Neutrophil (primary cell): ENCODE results near the gene PLEKHN1.

Source experiments
- H3K27ac ChIP-seq: fragments of 200-600 bp; sonication (generic); 2 replicates; pipeline ENCODE4 v1.5.1; 2016; ENCODE audit warnings: mild to moderate bottlenecking, moderate library complexity
- H3K27me3 ChIP-seq: fragments of 200-600 bp; sonication (generic); 2 replicates; pipeline ENCODE4 v1.6.0; 2016; ENCODE audit warnings: mild to moderate bottlenecking
- H3K36me3 ChIP-seq: fragments of 200-600 bp; sonication (generic); 2 replicates; pipeline ENCODE4 v1.5.1; 2017
- H3K4me1 ChIP-seq, 2 experiments: fragments of 200-600 bp in 1 of 2; sonication (generic) in 1 of 2; 1 replicate in 1 of 2; 2 replicates in 1 of 2; pipeline versions ENCODE4 v1.5.1 to v1.6.1; 2013 to 2016; ENCODE audit warnings: low read depth in 1 of 2, low read length in 1 of 2, mild to moderate bottlenecking in 1 of 2, moderate library complexity in 1 of 2; ENCODE audit not compliant: control insufficient read depth in 1 of 2, insufficient read depth in 1 of 2
- H3K4me3 ChIP-seq, 2 experiments: fragments of 200-600 bp in 1 of 2; sonication (generic) in 1 of 2; 1 replicate in 1 of 2; 2 replicates in 1 of 2; pipeline ENCODE4 v1.5.1; 2013 to 2016; ENCODE audit warnings: low read depth in 1 of 2, low read length in 1 of 2, mild to moderate bottlenecking in 1 of 2, moderate library complexity in 1 of 2
- H3K9me3 ChIP-seq: fragments of 200-600 bp; sonication (generic); 2 replicates; pipeline ENCODE4 v1.5.1; 2016
- TF ChIP-seq, protein P1 (sequence below): fragments of 200-600 bp; sonication (generic); IDR thresholded peaks from 2 replicates; pipeline ENCODE4 v1.5.1; 2016; ENCODE audit warnings: antibody characterized with exemption

PLEKHN1 gene, protein sequence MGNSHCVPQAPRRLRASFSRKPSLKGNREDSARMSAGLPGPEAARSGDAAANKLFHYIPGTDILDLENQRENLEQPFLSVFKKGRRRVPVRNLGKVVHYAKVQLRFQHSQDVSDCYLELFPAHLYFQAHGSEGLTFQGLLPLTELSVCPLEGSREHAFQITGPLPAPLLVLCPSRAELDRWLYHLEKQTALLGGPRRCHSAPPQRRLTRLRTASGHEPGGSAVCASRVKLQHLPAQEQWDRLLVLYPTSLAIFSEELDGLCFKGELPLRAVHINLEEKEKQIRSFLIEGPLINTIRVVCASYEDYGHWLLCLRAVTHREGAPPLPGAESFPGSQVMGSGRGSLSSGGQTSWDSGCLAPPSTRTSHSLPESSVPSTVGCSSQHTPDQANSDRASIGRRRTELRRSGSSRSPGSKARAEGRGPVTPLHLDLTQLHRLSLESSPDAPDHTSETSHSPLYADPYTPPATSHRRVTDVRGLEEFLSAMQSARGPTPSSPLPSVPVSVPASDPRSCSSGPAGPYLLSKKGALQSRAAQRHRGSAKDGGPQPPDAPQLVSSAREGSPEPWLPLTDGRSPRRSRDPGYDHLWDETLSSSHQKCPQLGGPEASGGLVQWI

GRCh38 chr1:966135-966703, at the start of gene PLEKHN1:
TSS of gene PLEKHN1 (plus strand) at chr1:966482. CDS start at chr1:966532, 50 bp downstream.
- Histone ChIP-seq H3K27ac (peak within 1 kb of the TSS; percentile 9), H3K27me3 (peaks cover 84% of the 10 kb centered on the region)

GRCh38 chr1:917076-917459, 49.2 kb upstream of the PLEKHN1 start:
- Histone ChIP-seq H3K36me3 (no peaks in the 10 kb centered on the region), H3K27ac (no peak overlapping the region), H3K4me1 (peaks cover 4 to 5% of the 10 kb centered on the region in 2 experiments), H3K4me3 (no peak overlapping the region), H3K9me3 (no peaks in the 10 kb centered on the region), H3K27me3 (peaks cover 52% of the 10 kb centered on the region)
- TF ChIP-seq, protein P1, sequence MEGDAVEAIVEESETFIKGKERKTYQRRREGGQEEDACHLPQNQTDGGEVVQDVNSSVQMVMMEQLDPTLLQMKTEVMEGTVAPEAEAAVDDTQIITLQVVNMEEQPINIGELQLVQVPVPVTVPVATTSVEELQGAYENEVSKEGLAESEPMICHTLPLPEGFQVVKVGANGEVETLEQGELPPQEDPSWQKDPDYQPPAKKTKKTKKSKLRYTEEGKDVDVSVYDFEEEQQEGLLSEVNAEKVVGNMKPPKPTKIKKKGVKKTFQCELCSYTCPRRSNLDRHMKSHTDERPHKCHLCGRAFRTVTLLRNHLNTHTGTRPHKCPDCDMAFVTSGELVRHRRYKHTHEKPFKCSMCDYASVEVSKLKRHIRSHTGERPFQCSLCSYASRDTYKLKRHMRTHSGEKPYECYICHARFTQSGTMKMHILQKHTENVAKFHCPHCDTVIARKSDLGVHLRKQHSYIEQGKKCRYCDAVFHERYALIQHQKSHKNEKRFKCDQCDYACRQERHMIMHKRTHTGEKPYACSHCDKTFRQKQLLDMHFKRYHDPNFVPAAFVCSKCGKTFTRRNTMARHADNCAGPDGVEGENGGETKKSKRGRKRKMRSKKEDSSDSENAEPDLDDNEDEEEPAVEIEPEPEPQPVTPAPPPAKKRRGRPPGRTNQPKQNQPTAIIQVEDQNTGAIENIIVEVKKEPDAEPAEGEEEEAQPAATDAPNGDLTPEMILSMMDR = no peak

More at GRCh38 chr1:966135-966703, at the start of gene PLEKHN1:
- no peaks in the 10 kb centered on the region for H3K9me3 ChIP-seq
- peaks cover 15 to 17% of the 10 kb centered on the region in 2 experiments for H3K4me1 ChIP-seq
- H3K4me3 ChIP-seq = peak within 1 kb of the TSS; percentile 62 to 67
- TF ChIP-seq, protein P1 = no peak
- no peaks in the 10 kb centered on the region for H3K36me3 ChIP-seq

DNA sequence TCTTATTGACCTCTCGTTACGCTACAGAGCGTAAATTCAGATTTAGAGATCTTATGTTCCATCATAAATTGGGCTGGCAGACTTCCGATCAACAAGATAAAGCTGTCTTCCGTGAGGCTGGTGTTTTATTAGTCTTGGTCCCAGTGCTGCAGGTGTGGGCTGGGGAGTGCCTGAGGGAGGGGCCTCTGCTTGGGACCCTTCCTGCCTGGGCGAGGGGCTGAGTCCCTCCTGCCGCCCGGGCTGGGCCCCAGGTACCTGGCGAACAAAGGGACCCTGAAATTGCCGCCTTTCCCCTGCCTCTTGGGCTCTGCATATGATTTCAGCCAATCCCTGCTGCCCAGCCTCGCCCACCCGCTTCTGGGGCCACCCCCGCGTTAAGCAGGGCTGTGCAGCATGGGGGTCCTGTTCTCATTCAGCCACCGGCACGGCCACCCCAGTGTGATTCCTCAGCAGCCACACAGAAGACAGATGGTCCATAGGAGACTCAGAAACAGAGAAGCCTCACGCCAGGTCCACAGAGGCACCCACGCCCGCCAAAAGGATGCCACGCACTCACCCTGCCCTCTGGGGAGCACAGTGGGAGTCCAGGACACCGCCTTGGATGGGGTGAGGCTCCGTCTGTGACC, 48.7 kb upstream of the PLEKHN1 start:
- H3K27ac ChIP-seq = no peak overlapping the region
- H3K36me3 ChIP-seq = no peaks in the 10 kb centered on the region
- H3K27me3 ChIP-seq = peaks cover 57% of the 10 kb centered on the region
- H3K4me1 ChIP-seq = peaks cover under 1 to 2% of the 10 kb centered on the region in 2 experiments
- no peak overlapping the region for H3K4me3 ChIP-seq
- H3K9me3 ChIP-seq = no peaks in the 10 kb centered on the region
- TF ChIP-seq, protein P1 = no peak

GRCh38 chr1:918353-918752, 47.9 kb upstream of the PLEKHN1 start:
- TF ChIP-seq, protein P1 = no peak
- no peak overlapping the region for H3K4me3 ChIP-seq
- peaks cover 65% of the 10 kb centered on the region for H3K27me3 ChIP-seq
- no peaks in the 10 kb centered on the region for H3K36me3 ChIP-seq
- no peak overlapping the region for H3K27ac ChIP-seq
- H3K4me1 ChIP-seq = peaks cover 5 to 6% of the 10 kb centered on the region in 2 experiments
- H3K9me3 ChIP-seq = no peaks in the 10 kb centered on the region

GRCh38 chr1:918843-919242, 47.4 kb upstream of the PLEKHN1 start:
- Histone ChIP-seq H3K36me3 (no peaks in the 10 kb centered on the region), H3K4me3 (no peak overlapping the region), H3K9me3 (no peaks in the 10 kb centered on the region), H3K27me3 (peaks cover 70% of the 10 kb centered on the region), H3K4me1 (peaks cover 8 to 10% of the 10 kb centered on the region in 2 experiments), H3K27ac (no peak overlapping the region)
- TF ChIP-seq, protein P1 = no peak
